NOMO-1 treated with DMSO at 0.1 percent for 48 hours (cell line): Measurements from ENCODE around the gene SNAP47.

Source experiments
- DNase-seq: peaks from one replicate; lab custom pipeline; 2025; ENCODE audit not compliant: unreplicated experiment; lab: John Stamatoyannopoulos, UW

Gene SNAP47

DNA sequence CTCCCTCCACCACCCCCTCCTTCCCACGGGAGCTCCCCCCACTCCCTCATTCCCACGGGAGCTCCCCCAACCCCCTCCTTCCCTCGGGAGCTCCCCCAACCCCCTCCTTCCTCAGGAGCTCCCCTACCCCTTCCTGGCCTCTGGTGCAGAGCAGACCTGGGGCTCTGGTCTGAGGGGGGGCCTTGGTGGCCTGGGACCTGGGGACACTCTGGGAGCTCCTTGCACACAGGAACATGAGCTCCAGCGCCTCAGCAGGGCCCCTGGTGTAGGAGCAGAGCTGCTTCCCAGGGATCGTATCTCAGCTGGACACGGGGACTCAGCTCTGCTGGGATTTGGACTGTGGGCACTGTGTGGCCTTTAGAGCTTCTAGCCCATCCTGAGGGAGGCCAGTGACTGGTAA, 60.5 kb downstream of the SNAP47 start:
- DNase-seq = no peak

DNA sequence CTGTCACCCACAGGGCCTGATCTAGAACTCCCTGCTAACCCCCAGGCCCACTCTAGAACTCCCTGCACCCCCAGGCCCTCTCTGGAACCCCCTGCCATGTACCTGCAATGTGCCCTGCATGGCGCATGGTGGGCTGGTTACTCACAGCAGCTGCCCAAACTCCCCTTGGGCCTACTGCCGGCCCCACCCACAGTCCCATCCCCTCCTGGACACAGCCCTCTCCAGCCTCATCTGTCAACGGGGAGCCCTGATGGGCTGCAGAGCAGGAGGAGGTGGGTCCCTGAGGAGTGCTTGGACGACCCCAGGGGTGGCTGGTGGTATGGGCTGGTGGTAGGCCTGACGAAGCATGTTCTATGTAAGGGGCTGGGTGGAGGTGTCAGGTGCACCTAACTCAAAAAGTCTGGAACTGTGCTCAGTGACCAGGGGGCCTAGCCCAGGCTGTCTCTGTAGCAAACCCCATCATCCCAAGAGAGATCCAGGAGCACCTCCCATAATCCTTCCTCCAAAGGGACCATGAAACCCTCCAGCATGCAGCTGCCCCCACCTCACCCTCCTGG, 61.2 kb downstream of the SNAP47 start:
- no peak for DNase-seq

DNA sequence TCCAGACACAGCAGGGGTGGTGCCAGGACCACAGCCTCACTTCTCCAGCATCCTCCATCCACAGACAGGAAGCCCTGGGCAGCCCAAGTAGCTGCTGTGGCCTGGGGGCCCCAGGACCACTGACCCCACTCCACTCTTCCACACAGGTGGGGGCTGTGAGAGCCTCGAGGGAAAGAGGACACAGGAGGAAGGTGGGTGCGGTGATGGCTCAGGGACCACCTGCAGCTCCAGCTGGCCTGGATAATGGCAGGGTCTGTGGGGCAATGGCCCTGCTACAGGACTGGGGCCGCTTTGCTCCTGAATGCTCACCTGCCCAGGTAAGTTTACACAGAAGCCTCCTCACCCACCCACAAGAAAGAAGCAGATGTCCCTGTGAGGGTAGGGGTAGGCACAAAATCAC, 61.9 kb downstream of the SNAP47 start:
- DNase-seq = no peak

DNA sequence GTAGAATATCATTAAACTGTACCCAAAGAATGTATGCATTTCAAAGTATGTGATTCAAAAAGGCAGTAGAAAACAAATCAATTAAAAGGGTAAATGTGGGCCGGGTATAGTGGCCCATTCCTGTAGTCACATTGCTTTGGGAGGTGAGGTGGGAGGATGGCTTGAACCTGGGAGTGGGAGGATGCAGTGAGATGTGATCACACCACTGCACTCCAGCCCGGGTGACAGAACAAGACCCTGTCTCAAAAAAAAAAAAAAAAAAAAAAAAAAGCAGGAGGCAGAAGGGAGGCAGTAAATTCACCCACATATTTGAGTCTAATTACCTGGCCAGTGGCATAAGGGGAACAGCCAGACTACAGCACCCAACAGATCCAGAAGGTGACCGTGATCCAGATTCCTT, 62.4 kb downstream of the SNAP47 start:
- DNase-seq = no peak

DNA sequence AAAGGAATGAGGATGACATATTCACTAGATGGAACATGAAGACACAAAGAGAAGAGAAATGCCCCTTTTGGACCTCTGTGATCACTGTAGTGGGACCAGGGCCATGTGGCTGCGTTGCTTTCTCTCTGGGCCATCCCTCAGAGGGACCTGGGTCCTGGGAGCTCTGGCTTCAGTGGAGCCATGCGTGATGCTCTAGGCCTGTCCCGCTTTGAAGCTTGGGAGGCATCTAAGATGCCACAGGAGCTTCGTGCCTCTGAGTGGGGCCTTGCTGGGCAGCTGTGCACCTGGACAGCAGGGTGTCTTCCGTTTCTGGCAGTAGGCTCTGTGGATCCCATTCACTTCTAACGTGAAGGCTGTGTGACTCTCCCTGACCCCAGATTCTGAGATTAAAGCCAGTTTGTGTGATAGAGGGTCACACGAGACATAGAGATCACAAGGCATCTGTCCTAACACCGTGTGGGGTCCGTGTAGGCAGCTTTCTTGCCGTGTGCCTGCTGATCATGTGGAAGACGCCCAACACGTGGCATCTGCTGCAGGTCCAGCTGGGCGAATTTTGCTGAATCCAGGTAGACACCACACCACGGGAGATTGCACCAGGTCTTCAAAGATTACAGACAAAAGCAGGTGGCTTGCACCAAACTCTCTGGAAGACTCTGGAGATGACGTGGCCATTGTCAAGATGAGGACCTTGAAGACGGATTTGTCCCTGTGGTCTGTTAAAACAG, 63.0 kb downstream of the SNAP47 start:
- no peak for DNase-seq

DNA sequence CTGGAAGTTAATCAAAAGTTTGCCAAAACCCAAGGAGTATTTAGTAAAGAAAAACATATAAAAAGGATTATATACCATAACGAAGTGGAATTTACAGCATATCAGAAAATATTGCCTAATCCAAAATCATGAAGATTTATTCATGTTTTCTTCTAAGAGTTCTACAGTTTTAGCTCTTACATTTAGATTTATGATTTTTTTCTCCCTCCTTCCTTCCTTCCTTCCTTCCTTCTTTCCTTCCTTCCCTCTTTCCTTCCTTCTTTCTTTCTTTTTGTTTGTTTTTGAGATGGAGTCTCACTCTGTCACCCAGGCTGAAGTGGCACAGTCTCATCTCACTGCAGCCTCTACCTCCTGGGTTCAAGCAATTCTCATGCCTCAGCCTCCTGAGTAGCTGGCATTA, 64.5 kb downstream of the SNAP47 start:
- DNase-seq = no peak

DNA sequence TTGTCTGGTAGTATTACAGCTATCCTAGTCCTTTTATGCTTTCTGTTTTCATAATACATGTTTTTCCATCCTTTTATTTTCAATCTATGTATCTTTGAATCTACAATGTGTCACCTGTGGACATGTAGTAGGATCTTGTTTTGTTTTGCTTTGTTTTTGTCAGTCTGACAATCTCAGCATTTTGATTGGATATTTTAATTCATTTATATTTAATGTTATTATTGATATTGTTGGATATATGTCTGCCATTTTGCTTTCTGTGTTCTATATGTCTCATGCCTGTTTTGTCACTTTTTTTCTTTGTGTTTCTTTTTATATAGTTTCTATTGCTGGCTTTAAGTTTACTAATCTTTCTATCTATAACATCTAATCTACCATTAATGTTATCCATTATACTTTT, 68.7 kb downstream of the SNAP47 start:
- no peak for DNase-seq

DNA sequence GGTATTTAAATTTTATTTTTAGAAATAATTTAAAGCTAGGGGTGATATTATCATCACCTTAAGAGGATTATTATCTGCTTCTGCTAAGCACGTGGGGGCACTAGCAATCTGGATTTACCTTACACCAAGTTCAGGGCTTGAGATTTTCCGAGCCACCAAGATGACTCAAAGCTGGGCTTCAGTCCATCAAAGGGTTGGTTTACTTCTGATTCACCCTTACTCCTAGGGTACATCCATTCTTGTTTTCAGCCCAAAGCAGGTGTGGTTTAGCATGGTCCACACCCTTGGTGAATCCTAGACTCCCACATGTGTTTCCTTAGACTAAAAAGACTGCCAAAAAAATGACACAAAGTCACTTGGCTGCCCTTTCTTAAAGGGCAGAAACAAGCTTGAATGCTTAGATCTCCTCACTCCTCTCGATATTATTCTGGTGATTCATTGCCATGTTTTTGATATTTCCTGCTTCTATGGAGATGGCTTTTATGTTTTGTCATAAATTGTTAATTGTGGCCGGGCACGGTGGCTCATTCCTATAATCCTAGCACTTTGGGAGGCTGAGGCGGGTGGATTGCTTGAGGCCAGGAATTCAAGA, 70.5 kb downstream of the SNAP47 start:
- no peak for DNase-seq

DNA sequence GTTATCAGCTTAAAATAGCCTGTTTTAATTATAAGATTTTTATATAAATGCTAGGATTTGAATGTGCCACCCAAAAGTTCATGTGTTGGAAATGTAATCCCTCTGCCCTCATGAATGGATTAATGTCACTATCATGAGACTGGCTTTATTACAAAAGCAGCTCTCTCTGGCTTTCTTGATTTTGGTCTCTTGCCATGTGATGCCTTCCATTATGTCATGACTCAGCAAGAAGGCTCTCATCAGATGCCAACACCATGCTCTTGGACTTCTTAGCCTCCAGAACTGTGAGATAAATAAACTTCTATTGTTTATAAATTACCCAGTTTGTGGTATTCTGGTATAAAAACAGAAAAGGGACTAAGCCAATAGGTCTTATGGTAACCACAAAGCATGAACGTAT, 73.3 kb downstream of the SNAP47 start:
- no peak for DNase-seq

DNA sequence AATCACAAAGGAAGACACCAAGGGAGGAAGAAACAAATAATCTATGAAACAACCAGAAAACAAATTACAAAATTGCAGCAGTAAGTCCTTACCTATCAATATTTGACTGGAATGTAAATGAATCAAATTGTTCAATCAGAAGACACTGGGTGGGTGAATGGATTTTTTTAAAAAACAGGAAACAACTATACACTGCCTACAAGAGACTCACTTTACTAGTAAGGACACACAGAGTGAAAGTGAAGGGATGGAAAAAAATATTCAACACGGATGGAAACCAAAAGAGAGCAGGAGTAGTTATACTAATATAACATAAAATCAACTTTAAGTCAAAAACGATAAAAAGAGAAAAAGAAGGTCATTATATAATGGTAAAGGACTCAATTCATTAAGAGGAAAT, 73.8 kb downstream of the SNAP47 start:
- no peak for DNase-seq

DNA sequence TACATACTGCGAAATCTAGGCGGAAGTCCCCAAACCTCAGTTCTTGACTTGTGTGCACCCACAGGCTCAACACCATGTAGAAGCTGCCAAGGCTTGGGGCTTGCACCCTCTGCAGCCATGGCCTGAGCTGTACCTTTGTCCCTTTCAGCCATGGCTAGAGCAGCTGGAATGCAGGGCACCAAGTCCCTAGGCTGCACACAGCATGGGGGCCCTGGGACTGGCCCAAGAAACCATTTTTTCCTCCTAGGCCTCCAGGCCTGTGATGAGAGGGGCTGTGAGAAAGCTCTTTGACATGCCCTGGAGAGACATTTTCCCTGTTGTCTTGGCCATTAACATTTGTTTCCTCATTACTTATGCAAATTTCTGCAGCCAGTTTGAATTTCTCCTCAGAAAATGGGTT, 78.7 kb downstream of the SNAP47 start:
- no peak for DNase-seq

DNA sequence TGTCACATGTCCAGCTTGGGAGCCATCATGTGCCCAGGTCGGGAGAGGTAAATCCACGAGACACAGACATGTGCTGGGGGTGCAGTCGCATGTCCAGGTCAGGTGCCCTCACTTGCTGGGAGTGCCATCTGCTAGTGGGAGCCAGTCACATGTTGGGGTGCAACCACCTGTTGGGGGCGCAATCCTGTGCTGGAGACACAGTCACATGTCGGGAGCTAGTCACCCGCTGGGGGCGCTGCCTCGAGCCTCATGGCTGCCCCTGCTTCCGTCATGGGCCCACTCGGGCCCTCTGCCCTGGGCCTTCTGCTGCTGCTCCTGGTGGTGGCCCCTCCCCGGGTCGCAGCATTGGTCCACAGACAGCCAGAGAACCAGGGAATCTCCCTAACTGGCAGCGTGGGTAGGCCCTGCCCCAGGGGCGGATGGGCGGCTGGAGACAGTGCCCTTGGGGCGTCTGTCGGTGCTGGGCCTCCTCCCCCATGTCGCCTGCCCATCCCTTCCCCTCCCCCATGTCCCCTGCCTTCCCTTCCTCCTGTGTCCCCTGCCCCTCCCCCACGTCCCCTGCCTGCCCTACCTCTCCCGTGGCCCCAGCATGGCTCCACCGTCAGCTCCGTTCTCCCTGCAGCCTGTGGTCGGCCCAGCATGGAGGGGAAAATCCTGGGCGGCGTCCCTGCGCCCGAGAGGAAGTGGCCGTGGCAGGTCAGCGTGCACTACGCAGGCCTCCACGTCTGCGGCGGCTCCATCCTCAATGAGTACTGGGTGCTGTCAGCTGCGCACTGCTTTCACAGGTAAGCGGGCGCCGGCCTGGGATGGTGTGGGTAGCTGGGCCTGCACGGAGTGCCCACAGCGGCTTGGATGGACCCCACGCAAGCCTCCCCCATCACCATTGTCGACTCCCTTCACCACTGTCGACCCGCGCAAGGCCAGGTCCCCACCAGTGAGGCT, 80.5 kb downstream of the SNAP47 start, which contains the start of gene PRSS38:
Gene PRSS38 (plus strand): TSS at position 208 of the 942 bp plus-strand sequence. CDS start 42 bp downstream, at position 250.
- DNase-seq = no peak

DNA sequence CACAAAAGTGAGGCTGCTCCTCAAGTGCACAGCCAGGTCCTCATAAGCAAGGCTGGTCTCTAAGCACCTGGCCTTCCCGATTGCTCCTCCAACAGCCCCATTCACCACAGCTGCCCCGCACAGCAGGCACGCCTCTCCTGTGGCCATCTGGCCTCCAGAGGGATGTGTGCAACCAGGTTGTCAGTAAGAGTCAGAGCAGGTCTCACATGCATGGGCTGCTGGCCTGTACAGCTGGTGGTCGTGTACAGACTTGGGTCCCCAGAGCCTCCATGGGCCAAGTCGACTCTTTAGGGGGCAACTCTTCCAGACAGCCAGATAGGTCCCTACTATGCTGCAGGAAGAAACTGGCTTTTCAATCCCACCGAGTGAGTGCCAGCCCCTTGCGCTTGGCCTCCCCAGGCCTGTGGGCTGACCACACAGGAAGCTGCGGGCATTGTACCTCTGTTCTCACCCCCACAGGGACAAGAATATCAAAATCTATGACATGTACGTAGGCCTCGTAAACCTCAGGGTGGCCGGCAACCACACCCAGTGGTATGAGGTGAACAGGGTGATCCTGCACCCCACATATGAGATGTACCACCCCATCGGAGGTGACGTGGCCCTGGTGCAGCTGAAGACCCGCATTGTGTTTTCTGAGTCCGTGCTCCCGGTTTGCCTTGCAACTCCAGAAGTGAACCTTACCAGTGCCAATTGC, 81.7 kb downstream of the SNAP47 start:
- DNase-seq = no peak

DNA sequence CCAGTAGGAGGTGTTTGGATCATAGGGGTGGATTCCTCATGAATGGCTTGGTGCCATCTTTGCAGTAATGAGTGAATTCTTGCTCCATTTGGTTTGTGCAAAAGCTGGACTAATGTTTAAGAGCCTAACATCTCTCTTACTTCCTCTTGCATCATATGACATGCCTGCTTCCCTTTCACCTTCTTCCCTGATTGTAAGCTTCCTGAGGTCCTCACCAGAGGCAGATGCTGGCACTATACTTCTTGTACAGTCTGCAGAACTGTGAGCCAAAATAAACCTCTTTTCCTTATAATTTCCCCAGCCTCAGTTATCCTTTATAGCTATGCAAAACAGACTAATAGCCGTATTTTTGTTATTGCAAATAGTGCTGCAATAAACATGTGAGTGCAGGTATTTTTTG, 88.3 kb downstream of the SNAP47 start:
- no peak for DNase-seq

DNA sequence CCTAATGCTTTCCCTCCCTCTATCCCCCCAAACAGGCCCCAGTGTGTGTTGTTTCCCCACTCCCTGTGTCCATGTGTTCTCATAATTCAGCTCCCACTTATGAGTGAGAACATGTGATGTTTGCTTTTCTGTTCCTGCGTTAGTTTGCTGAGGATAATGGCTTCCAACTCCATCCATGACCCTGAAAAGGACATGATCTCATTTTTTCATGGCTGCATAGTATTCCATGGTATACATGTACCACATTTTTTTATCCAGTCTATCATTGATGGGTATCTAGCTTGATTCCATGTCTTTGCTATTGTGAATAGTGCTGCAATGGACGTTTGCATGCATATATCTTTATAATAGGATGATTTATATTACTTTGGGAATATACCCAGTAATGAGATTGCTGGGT, 89.0 kb downstream of the SNAP47 start:
- no peak for DNase-seq

DNA sequence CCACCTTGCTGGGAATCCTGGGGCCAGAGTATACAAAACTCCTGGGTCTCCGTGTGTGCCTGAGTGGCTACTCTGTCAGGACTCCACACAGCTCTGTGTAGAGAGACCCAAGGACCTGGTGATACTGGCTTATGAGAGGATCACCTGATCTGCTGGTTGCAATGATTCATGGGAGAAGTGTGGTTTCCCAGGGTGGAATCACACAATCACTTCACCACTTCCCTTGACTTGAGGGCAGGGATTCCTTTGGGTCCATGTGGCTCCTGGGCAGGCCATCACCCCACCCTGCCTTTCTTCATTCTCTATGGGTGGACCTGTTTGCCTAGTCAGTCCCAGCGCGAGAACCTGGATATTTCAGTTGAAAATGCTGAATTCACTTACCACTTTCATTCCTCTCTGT, 93.6 kb downstream of the SNAP47 start:
- no peak for DNase-seq
